ENCODE results near the gene PRSS57.

- TF ChIP-seq, protein P1, sequence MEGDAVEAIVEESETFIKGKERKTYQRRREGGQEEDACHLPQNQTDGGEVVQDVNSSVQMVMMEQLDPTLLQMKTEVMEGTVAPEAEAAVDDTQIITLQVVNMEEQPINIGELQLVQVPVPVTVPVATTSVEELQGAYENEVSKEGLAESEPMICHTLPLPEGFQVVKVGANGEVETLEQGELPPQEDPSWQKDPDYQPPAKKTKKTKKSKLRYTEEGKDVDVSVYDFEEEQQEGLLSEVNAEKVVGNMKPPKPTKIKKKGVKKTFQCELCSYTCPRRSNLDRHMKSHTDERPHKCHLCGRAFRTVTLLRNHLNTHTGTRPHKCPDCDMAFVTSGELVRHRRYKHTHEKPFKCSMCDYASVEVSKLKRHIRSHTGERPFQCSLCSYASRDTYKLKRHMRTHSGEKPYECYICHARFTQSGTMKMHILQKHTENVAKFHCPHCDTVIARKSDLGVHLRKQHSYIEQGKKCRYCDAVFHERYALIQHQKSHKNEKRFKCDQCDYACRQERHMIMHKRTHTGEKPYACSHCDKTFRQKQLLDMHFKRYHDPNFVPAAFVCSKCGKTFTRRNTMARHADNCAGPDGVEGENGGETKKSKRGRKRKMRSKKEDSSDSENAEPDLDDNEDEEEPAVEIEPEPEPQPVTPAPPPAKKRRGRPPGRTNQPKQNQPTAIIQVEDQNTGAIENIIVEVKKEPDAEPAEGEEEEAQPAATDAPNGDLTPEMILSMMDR (IDR thresholded peaks at IDR 0.05; ENCODE audit: insufficient read depth, low read length) = no peak
- TF ChIP-seq POLR2AphosphoS5 (IDR thresholded peaks at IDR 0.05; ENCODE audit: low read depth) = peak; percentile 50
- TF ChIP-seq REST (IDR thresholded peaks at IDR 0.05; ENCODE audit: insufficient replicate concordance, low read depth) = no peak
- no peak for TF ChIP-seq SPI1 (IDR thresholded peaks at IDR 0.05; ENCODE audit: borderline replicate concordance, low read depth)
- TF ChIP-seq GABPA (IDR thresholded peaks at IDR 0.05; ENCODE audit: low read depth) = no peak
These were observed 48.3 kb downstream of the PRSS57 start for GRCh38 chr19:646779-647565.
